GM11168 (cell line): ENCODE results near the gene PHETA1.

Source experiments
- in situ Hi-C: fragments of 300-500 bp; cut with MboI; formaldehyde crosslinking; loops from one replicate; pipeline ENCODE4 v1.12.0; 2022; ENCODE audit warnings: low sequenced_read_pairs; ENCODE audit not compliant: unreplicated experiment

PHETA1 gene

DNA sequence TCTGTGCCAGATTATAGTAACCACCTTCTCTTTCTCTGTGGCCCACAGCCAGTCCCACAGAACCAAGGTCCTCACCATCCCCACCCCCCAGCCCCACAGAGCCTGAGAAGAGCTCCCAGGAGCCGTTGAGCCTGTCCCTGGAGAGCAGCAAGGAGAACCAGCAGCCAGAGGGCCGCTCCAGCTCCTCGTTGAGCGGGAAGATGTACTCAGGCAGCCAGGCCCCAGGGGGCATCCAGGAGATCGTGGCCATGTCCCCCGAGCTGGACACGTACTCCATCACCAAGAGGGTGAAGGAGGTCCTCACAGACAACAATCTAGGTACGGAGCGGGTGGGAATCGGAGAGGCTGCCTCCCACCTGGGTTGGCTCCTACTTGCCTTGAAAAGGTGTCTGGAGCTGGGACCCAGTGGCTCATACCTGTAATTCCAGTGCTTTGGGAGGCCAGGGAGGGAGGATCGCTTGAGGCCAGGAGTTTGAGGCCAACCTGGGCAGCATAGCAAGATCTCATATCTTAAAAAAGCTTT lies 34.4 kb downstream of the PHETA1 start:
- in situ Hi-C loops = no loop called here

DNA sequence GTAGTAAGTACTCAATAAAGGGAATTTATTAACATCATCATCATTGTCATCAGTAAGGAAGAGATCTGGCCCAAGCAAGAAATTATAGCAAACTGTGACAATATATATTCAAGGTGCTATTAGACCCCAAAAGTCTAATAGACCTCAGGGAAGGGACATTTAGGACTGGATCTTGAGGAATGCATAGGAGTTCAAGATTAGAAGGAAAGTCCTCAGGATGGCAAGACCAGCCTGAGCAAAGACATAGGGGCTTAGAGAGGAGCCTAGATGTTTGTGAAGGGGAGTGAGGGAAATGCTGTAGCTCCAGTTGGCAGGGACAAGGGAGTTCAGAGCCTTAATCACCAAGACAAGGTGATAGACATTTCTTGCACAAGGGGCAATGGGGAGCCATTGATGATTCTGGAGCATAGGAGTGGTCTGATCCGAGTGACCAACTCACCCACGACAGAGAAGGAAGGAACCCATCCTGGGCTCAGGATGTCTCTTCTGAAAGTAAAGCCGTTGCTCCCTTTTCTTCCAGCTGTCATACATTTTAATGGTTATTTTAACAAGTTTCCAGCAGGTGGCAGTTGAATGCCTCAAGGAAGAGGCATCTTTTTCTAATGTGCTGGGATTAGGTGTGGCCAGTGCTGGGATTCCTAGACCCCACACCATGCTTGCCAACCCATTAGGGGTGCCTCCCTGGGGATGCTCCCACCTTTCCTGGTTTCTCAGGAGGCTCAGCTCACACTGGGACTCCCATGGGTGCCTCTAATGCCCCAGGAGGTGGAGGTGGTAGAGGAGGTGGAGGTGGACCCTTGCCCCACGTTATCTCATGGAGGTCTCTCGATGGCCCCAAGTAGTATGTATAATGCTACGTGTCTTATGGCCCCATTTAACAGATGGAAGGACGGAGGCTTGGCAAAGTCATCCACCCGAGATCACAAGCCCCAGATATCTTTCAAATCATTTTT lies 37.8 kb downstream of the PHETA1 start:
- in situ Hi-C loops = no loop called here

DNA sequence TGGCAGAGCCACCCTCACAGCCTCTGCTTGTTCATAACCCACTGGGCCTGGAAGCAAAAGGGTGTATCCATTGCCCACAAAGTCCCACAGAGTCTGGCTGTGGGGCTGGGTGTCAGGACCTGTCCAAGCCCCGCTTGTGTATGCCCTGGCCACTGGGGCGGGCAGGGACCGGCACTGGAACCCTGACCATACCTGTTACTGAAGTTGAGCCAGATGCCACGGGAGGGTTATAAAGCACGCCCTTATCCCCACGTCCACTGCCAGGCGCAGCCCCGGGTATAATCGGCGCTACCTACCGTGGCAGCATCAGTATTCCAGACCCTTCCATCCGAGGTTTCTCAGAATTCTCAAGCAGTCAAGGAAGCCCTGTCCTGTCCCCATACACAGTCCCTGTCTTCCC lies 40.8 kb downstream of the PHETA1 start:
- in situ Hi-C loops = no loop called here

- in situ Hi-C loops = no loop called here
These were observed 41.4 kb downstream of the PHETA1 start for GRCh38 chr12:111327474-111327873.

DNA sequence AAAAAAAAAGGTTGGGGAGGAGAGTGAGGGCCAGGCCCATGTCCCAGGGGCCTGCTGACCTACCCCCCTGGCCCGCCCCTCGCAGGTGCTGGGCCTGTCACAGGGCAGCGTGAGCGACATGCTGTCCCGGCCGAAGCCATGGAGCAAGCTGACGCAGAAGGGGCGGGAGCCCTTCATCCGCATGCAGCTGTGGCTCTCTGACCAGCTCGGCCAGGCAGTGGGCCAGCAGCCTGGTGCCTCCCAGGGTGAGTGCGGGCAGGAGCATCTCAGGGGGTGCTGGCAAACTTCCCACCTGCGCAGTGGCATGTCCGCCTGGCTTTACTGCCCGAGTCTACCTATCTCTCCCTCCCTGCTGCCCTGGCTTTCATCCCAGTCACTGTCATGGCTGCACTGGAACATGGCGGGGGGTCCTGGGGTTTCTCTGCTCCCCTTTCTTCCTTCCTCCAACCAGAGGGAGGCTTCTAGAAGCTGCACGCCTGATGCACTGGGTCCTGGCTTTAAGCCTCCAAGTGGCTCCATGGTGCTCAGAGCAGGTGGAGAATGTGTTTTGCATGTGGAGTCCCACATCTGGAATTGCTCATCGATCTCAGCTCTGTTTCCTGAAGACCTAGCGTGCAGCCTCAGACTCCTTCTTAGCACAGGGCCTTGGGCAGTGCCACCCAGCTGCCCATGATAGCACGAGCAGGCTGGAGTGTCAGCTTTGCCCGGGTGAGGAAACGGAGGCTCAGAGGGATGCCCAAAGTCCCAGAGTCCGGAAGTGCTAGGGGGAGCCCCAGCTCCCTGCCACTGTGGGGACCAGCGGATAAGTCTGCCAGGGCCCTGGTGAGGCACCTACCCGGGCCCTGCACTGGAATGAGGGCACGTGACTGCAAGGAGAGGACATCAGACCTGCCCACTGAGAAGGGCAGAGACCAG lies 46.3 kb downstream of the PHETA1 start:
- in situ Hi-C loops = no loop called here

DNA sequence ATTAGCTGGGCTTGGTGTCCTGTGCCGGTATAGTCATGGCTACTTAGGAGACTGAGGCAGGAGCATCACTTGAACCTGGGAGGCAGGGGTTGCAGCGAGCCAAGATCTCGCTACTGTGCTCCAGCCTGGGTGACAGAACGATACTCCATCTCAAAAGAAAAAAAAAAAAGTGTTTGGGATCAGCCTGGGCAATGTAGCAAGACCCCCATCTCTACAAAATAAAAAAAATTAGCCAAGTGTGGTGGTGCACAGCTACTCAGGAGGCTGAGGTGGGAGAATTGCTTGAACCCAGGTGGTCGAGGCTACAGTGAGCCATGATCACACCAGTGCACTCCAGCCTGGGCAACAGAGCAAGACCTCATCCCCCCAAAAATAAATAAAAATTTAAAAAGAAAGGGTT lies 47.6 kb downstream of the PHETA1 start:
- in situ Hi-C loops = no loop called here

- in situ Hi-C loops = no loop called here
These were observed 48.4 kb downstream of the PHETA1 start for GRCh38 chr12:111320258-111321050.

- in situ Hi-C loops = no loop called here
These were observed 49.2 kb downstream of the PHETA1 start for GRCh38 chr12:111319600-111320257.

DNA sequence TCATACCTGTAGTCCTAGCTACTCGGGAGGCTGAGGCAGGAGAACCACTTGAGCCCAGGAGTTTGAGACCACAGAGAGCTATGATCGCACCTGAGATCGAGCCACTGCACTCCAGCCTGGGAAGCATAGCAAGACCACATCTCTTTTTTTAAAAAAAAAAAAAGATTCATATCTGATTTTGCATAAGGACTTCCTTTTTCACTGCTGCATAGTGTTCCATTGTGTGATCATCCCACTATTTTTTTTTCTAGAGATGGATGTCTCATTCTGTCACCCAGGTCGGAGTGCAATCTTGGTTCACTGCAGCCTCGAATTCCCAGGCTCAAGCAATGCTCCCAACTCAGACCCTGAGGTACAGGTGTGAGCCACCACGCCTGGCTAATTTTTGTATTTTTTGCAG lies 50.4 kb downstream of the PHETA1 start:
- in situ Hi-C loops = no loop called here

GRCh38 chr12:111316671-111317070 lies 52.2 kb downstream of the PHETA1 start:
- in situ Hi-C loops = no loop called here

- in situ Hi-C loops = no loop called here
These were observed 53.8 kb downstream of the PHETA1 start for GRCh38 chr12:111314953-111315539.

DNA sequence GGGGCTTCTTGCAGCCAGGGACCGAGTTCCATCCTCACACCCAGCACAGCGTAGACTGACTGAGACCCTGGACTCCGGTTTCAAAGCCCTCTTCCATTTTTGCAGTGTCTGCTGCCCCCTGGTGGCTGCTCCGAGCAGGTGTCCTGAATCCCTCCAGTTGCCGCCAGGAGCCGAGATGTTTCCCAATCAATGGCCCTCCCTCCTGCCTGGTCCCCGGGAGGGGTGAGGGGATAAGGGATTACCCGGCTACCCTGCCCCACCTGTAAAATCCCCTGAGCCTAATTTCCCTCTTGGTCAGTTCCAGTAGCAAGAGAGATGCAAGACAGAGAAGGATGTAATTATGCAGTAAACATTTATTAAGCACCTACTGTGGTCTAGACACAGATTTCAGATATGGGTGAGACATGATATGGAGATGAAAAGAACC lies 55.0 kb downstream of the PHETA1 start:
- in situ Hi-C loops = no loop called here

DNA sequence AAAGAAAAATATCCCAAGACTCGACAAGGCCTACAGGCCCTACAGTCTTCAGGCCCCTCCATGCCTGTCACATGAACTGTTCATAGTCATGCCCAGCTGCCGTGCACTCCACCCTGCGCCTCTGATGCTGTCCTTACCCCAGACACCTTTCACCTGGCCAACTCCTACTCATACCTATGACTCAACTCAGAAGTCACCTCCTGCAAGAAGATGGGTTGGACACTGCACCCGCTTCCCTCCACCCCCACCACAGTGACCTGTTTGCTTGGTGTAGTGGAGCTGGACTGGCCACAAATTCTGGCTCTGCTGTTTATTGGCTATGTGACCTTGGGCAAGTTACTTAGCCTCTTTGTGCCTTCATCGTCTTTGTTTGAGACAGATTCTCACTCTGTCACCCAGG lies 56.2 kb downstream of the PHETA1 start:
- in situ Hi-C loops = no loop called here

DNA sequence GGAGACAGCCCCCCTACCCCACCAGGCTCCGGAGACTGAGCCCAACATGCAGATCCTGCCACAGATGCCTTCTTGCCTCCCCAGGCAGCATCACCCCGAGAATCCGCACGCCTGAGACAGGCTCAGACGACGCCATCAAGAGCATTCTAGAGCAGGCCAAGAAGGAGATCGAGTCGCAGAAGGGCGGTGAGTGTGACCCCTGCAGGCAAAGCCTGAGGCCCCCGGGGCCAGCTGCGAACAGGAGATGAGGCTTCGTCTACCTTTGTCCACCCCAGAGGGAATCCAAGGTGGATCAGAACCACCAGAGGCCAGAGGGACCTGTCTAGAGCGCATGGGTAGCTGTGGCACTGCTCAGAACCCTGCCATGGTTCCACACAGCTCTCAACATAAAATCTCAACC lies 56.9 kb downstream of the PHETA1 start:
- in situ Hi-C loops = no loop called here

GRCh38 chr12:111311011-111311410 lies 57.9 kb downstream of the PHETA1 start:
- in situ Hi-C loops = no loop called here
